T-helper 1 cell (primary cell): ENCODE measurements around the gene CUL3.
"Not testable (repeated sequence)": the region's sequence is repeated elsewhere in the genome, so short reads cannot be mapped to it uniquely, and the experiment has no call there.

Experiments
- DNase-seq, 5 donors: peaks; one replicate each; pipeline ENCODE4 v3.0.0-alpha.2; 2012 to 2020

Gene CUL3

DNA sequence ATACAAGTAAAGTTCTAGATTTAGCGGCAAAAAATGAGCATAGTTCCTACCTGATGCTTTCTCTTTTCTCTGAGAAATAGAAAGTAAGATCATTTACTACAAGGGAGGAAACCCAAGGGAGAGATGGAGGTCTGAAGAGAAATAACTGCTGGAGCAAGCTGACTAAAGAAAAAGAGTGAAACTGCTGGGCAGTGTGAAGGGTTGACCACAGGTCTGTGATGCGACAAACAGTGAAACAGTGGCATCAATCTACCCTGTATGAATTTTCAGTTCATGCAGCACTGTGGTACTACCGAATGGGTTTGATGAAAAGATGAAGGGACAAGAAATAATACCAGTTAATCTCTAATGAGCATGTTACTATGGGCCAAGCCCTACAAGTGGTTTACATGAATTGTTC, 52.2 kb downstream of the CUL3 start:
- no peak for DNase-seq

DNA sequence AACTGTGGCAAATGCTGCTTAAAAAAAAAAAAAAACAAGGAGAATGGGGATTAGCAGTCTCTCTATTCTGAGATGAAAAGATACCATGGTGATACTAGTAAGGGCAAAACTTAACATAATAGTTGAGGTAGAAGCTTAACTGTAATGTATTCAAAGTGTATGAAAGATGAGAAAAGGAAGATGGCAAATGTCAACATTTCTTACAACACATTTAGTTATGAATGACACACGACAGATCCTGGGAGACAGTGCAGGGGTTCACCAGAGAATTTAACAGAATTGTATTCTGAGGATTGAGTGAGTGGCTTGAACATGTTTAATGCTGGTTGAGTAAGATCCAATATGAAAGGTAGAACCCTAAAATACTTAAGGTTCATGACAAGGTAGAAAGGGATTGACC, 52.7 kb downstream of the CUL3 start:
- no peak for DNase-seq

DNA sequence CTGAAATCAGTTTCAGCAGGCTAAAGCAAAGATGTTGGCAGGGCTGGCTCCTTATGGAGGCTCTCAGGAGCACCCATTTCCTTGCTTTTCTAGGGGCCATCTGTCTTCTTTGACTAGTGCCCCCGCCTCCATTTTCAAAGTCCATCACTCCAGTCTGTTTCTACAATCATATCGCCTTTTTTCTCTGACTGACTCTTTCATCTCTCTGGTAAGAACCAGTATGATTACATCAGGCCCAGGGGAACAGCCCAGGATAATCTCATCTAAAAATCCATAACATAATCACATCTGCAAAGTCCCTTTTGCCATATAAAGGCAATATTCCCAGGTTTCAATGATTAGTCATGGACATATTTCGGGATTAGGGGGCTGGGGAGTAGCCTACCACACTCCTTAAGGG, 57.0 kb downstream of the CUL3 start:
- no peak for DNase-seq

DNA sequence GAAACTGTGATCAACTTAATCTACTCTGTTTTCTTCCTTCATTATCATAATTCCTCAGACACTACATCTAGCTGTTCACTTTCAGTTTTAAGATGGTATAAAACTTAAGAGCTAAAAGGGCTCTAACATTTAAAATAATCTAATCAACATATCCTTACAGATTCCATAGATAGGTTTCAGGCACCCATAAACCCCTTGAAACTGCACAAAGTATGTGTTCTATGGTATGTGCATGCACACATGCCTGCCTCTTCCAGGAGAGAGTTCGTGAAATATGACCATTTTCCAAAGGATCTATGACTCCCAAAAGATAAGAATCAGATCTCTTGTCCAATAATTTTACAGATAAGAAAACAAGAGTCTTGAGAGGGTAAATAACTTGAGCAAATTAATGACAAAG, 59.4 kb downstream of the CUL3 start:
- DNase-seq = no peak

DNA sequence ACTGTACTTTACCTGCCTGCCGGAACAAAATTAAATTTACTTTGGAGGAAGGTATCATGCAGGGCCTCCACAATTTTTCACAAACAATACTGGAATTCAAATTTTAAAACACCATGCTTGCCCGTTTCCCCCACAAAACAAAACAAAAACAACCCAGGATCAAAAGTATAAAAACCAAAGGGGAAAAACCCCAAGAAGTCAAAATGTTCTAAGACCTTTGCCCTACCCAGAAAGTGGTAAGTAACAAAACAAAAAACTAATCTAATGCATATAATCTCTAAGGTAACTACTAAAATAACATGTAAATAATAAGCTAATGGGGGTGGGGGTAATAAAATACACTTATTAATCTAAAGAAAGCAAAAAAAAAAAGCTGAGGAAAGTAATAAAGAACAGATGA, 60.5 kb downstream of the CUL3 start:
- no peak for DNase-seq

DNA sequence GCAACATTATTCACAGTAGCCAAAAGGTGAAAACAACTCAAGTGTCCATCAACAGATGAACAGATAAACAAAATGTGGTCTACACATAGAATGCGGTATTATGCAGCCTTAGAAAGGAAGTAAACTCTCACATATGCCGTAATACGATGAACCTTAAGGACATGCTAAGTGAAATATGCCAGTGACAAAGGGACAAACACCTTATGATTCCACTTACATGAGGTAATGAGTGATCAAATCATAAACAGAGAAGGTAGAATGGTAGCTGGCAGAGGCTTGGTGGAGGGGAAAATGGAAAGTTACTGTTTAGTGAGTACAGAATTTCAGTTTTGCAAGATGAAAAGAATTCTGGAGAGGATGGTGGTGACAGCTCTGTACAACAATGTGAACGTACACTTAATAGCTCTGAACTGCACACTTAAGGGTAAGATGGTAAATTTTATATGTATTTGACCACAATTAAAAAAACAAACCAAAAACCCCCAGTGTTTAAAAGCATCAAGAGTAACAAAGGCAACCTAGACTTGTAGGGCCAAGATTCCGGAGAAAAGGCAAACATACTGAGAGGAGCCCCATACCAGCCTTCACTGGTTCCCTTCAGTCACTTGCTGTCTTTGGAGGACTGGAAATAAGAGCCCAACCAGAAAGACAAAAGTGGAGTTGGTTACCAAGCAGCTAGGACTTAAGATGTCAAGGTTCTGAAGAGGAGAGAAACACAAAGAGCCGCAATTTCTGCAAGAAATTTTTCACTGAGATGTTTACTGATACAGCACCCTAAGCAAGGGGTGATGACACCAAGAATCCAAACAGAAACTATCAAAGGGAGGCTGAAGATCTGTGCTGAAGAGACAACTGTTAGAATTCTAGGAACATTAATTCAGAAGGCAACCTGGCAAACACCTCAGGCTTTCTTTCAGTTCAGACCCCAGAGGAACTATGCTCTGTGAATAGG, 61.3 kb downstream of the CUL3 start:
- DNase-seq = peak in 1 of 5 donors; percentile 57

DNA sequence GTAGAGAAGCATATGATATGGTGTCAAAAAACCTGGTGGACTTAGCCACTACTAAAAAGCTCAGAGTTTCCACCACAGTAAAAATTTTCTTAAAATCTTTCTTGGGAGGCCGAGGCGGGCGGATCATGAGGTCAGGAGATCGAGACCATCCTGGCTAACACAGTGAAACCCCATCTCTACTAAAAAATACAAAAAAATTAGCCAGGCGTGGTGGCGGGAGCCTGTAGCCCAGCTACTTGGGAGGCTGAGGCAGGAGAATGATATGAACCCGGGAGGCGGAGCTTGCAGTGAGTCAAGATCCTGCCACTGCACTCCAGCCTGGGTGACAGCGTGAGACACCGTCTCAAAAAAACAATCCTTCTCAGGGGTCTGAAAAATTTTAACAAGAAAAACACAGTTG, 62.7 kb downstream of the CUL3 start:
- DNase-seq = not testable (repeated sequence)

DNA sequence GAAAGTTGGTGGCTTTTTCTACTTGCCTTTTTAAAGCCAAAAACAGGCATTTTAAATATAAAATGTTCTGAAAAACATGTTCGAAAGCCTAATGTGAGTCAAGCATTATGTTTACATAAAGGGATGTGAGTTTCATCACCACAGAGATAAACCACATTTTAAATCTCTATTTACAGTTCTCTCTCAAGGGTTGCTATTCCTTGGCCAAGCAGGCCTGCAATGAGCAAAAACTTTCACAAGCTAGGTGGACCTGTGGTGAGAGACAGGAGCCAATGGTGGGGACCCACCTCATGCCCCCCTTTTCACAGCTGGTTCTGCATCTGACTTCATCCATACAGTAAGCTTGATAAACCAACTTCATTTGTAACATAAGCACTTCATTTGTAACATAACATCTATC, 65.1 kb downstream of the CUL3 start:
- DNase-seq = peak in 1 of 5 donors; percentile 58

DNA sequence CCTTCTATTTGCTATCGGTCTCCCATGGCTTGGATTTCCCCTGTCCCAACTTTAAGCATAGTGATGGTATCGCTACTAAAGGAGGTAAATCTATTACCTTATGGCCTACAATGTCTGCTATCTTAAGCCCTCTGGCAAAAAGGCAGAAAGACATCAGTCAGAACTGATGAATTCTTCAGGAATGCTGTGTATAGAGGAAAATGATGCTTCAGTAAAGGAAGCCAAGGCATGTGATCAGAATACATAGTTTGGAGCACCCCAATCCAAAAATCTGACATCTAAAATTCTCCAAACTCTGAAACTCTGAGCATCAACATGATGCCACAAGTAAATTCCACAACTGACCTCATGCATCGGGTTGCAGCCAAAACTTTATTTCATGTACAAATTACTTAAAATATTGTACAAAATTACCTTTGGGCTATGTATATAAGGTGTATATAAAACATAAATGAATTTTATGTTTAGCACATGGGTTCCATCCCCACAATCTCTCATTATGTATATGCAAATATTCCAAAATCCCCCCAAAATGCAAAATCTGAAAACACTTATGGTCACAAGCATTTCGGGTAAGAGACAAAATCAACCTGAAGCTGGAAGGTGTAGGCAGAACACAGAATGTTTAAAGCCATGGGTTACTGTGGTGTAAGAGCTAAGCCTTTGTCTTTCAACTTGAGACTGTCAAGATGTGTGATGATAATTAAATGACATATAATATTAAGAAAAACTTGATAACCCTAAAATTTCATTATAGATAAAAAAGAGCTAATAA, 66.2 kb downstream of the CUL3 start:
- DNase-seq = no peak

DNA sequence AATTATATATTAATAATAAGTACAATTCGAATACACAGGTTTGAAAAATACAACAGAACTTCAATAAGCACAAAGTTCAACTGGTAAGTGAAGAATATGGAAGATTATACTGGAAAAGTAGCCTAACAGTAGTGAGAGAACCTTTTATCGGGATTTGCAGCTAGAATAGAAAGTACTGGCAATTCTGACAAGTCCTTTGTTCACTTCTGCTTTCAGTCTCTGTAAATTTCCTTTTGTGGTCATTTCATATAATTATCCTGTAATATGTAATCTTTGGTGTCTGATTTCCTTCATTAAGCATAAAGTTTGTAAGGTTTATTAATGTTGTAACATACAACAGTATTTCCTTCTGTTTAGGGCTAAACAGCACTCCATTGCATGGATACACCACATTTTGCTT, 67.2 kb downstream of the CUL3 start:
- no peak for DNase-seq

DNA sequence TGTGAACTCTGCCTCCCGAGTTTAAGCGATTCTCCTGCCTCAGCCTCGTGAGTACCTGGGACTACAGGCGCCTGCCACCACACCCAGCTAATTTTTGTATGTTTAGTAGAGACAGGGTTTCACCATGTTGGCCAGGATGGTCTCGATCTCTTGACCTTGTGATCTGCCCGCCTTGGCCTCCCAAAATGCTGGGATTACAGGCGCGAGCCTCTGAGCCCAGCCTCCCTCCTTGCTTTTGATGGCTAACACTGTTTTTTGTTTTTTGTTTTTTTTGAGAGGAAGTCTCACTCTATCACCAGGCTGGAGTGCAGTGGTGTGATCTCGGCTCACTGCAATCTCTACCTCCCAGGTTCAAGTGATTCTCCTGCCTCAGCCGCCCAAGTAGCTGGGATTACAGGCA, 68.8 kb downstream of the CUL3 start:
- DNase-seq = not testable (repeated sequence)

DNA sequence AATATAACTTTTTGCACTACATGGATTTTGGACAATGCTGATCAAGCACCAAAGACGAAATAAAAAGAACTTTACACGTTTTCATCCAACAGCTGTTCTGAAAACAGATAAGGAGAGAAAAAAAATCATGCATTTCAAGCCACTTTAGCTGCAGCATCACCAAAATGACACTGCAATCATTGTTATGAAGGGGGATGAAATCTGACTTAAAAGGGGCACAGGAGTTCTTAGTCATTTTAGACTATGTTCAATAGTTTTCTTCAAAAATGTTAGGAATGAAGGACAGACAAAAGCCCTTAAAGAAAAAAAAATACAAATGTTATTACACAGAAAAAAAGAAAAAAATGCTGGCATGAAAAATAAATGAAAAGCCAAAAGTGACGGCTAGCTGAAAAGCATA, 71.2 kb downstream of the CUL3 start:
- no peak for DNase-seq

DNA sequence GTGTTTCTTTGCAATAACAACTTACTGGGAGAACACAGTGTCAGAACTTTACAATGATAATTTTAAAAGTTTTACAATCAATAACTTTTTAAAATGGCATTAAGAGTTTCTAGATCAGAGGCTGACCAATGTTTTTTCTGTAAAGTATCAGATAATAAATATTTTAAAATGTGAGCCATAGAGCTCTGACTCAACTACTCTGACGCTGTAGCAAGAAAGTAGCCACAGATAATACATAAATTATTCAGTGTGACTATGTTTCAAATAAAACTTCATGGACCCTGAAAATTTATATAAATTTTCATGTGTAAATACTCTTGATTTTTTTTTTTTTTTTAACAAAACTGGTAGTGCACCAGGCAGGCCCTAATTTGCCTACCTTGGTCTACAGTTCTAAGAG, 77.4 kb downstream of the CUL3 start:
- no peak for DNase-seq

DNA sequence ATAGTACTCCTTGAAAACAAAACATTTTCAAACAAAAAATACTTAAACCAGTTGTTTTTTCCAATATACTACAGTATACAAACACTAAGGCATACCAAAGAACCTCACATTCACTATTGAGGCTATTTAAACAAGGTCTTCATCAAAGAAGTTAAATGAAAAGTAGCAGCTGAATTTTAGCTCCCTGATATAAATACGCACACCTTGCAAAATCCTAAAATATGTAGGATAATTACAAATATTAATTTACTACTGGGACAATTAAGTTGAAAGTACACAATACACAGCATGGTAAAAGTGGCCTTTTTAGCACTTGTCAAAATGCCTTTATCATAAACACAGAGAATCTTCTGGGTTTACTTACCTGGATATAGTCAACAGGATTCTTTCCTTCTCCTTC, 78.7 kb downstream of the CUL3 start:
- no peak for DNase-seq

DNA sequence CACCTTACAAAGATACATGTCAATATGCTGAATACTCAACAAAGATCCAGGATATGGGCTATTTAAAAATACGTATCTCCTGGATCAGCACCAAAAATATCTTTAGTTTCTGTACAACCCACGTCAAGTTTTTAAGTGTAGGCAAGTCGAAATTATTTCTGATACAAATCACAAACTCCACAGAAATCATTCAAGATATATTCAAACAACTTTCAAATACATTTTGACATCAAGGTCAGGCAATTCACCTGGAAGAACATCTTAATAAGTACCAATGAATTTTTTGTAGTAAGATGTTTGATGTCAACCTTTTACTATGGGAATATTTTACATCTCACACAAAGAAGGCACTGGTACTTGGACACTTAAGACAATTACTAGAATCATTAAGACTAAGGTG, 86.2 kb downstream of the CUL3 start:
- DNase-seq = no peak

DNA sequence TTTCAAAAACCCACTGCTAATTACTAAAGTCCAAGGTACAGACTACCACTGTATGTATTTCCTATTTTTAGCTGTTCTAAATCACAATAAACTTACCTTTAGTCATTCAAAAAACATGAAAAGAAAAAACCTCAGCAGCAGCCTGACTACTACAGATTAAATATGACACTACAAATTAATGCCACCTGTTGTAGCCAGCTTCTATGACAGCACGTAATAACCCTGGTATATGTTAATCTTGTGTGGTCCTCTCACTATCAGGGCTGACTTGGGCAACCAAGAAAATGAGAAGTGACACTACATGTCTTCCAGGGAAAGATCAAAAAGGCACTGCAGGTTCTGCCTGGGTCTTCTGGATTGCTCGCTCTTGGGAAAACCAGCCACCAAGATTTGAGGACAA, 92.6 kb downstream of the CUL3 start:
- no peak for DNase-seq

DNA sequence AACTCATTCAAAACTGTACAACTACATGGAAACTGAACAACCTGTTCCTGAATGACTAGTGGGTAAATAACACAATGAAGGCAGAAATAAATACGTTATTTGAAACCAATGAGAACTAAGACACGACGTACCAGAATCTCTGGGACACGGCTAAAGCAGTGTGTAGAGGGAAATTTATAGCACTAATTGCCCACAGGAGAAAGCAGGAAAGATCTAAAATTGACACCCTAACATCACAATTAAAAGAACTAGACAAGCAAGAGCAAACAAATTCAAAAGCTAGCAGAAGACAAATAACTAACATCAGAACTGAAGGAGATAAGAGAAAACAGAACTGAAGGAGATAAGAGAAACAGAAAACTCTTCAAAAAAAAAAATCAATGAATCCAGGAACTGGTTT, 97.2 kb downstream of the CUL3 start:
- DNase-seq = not testable (repeated sequence)

DNA sequence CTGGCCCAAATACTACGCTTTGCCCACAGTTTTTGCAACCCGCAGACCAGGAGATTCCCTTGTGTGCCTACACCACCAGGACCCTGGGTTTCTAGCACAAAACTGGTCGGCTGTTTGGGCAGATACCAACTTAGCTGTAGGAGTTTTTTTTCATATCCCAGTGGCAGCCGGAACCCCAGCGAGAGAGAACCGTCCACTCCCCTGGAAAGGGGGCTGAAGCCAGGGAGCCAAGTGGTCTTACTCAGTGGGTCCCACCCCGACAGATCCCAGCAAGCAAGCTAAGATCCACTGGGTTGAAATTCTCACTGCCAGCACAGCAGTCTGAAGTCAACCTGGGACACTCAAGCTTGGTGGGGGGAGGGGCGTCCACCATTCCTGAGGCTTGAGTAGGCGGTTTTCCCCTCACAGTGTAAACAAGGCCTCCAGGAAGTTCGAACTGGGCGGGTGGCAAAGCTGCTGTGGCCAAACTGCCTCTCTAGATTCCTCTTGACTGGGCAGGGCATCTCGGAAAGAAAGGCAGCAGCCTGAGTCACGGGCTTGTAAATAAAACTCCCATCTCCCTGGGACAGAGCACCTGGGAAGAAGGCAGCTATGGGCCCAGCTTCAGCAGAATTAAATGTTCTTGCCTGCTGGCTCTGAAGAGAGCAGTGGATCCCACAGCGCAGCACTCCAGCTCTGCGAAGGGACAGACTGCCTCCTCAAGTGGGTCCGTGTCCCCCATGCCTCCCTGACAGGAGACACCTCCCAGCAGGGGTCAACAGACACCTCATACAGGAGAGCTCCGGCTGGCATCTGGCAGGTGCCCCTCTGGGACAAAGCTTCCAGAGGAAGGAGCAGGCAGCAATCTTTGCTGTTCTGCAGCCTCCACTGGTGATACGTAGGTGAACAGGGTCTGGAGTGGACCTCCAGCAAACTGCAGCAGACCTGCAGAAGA, 99.8 kb downstream of the CUL3 start:
- DNase-seq = not testable (repeated sequence)

DNA sequence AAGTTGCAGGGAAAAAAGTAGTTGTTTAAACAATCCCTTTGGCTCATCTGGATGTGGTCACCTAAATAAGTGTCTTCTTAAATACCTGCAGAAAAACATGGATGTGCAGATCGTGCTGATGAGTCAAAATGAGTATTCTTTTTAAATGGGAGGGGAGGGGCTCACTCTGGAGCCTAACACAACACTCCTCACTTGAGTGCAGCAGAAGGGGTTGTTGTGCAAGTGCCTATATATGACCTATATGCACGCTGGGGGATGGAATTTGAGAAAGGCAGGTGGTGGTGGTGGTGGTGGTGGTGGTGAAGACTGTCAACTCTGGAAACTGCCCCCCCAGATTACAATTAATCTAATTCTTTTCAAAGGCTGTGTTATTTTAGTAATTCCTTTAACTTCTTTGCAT, 105.3 kb downstream of the CUL3 start:
- no peak for DNase-seq

DNA sequence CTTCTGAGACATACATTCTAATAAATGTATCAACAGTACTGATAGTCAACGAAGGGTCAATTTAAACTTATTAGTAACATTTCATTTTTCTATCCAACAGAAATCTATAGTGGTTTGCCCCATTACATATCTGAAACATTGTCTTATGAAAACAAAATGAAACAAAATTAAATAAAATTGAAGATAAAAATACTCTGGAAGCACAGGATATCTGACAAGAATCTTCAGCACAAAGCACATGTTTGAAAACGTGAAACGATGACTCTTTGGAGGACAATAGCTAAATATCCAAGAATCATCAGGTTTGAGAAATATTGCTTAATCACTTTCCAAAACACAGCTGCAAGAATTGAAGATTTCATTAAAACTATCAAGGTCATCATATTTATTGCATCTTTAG, 112.3 kb downstream of the CUL3 start:
- no peak for DNase-seq

DNA sequence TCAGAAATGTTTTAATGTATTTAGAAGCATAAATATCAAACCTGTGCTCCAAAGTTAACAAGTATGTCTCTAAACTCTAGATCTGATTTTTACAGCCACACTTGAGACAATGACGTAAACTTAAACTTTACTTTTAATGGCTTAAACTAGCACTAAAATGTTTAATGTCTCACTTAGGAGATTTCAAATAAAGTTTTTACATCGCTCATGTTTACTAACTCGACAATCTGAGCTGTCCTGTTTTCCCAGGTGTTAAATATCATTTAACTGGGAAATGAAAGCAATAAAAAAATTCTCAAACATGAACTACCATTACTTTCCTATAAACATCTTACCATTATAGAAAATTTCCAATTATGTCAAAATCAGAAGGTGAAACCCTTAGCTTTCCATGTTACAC, 113.0 kb downstream of the CUL3 start:
- DNase-seq = no peak

DNA sequence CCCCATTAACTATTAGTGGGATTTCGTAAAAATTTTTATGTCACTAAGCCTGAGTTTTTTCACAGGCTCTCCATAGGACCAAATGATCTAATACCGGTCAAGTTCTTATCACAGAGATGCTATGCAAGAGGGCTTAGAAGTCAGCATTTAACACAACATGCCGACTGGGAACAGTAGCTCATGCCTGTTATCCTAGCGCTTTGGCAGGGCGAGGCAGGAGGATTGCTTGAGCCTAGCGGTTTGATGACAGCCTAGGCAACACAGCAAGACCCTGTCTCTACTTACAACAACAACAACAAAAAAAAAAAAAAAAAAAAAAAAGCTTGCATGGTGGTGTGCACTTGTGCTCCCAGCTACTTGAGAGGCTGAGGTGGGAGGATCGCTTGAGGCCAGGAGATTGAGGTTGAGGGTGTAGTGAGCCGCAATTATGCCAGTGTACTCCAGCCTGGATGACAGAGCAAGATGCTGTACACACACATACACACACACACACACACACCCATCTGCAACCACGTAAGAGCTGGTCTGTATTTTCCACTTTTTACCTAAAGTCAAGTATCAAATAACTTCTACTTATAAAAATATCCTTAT, 115.7 kb downstream of the CUL3 start:
- DNase-seq = no peak
